Stimulated activated CD8-positive, alpha-beta memory T cell treated with anti-CD3 and anti-CD28 coated beads, Interleukin-4, amount 100 ng/mL, for 24 hours (primary cell): ENCODE data around the gene ULBP1.
"Not testable (repeated sequence)": the region's sequence is repeated elsewhere in the genome, so short reads cannot be mapped to it uniquely, and the experiment has no call there.

ENCODE experiments used
- DNase-seq: peaks from one replicate; pipeline ENCODE4 v3.0.0-alpha.2; 2020; ENCODE audit warnings: low read depth

The ULBP1 gene

DNA sequence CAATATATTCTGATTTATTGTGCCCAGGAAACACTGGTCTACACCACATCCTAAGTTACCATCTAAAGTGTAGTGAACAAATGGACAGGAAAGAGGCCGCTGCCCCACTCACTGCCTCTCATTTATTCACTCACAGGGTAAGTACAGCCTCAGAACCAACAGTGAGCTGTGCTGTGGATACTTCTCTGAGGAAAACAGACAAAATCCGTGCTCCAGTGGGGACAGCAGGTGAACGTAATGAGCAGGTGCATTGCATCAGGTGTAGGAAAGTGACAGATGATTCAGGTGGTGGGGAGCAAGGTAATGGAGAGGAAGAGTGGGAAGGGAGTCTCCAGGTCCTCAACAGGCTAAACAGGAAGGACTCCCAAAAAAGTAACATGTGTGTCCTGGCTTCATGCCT lies 30.3 kb upstream of the ULBP1 start:
- DNase-seq = no peak

DNA sequence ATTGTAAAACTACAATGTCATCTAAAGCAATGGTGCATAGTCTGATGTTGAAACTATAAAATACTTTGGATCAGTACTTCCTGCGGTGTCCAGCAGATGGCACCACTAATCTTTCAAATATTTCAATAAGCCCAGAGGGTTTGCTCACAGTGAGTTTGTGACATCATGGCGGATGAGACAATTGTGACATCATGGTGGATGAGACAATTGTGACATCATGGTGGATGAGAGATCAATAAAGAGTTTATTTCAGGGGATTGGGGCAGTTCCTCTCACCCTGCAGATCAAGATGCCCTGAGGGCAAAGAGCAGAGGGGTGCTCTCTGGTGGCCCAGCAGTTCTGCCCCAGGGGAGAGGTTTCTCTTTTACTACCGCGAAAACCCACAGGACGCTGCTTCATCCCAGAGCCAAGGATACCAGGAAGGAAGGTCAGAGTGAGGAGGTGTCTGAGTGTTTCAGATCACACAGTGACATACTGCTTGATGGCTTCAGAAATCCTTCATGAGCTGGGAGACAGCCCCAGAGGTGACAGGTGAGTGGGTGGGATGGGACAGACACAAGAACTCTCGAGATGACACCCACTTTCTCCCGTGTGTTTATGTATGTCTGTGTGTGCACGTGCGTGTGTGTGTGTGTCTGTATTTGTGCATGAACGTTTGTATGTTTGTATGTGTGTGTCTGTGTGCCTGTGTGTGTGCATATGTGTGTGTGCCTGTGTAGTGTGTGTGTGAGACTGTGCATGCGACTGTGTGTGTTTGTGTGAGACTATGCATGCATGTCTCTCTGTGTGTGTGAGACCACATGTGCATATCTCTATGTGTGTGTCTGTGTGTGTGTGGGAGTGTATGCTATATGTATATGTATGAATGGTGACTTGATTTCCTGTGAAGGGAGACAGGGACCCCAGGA lies 29.2 kb upstream of the ULBP1 start:
- DNase-seq = peak; percentile 33

DNA sequence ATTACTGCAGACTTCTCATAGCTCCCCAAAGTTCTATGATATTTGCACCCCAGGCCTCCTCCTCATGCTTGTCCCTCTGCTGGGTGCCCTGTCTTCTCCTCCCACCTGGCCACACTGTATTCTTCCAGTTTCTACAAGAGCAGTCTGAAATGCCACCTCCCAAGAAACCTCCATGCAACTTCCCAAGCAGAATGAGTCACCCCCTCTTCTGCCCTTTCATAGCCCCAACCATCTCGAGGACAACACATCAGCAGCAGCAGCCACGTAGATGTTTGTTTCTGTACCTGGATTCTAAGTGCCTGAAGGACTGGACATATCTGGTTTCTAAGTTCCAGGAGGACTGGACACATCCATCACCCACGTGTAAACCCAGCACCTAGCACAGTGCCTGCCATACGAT lies 28.5 kb upstream of the ULBP1 start:
- DNase-seq = no peak

DNA sequence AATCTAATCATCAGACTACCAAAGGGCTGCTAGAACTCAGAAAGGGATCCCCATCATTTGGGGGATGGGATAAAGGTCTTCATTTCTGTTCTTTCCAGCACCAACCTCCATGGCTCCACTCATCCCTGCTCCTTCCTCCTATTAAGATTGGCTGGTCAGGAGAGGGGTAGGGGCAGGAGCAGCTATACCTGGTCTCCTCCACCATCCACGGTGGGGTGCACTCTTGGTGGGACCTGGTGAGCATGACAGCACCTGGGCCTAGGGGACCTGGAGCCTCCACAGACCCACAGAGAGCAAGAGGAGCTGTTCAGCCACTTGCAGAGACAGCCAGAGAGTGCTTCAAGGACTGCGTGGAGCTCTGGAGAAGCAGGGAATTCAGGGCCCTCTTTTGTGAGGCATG lies 28.1 kb upstream of the ULBP1 start:
- no peak for DNase-seq

DNA sequence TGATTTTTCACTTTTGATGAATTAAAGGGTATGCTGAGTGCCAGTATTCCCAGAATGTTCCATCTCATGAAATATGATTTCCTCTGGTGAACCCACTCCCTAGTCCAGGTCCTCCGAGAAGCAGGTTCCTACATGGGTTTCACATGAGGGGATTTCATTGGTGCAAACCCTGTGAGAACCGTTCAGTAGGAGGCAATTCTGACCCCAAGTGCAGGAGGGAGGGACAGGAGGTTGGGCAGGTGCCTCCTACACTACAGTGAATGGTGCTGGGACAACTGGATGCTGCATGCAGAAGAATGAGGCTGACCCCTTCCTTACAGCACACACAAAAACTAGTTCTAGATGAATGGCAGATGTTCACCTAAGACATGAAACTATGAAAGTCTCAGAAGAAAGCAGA lies 27.0 kb upstream of the ULBP1 start:
- DNase-seq = no peak

DNA sequence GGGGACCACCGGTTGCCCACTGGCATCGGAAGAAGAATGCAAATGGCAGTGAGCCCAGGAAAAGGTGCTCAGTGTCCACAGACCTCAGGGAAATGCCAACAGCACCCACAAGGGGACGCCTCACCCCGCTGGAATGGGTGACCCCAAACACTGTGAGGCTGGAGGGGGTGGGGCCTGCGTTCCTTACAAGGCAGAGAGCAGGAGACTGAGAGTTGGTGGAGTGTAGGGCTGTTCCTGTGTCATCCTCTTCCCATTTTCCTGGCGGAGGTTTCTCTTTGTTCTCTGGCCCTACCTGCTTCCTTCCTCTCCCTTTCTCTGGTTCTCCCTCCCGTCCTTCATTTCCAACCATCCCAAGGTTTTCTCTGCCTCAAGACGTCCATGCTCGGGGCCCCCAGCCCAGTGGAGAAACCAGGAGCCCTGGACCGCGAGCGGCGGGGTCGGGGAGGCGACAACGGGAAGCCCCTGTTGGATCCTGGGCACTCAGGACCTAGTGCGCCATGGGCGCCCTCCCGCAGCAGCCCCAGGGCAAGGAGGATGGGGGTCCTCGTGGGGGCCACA lies 25.7 kb upstream of the ULBP1 start:
- not testable (repeated sequence) for DNase-seq

DNA sequence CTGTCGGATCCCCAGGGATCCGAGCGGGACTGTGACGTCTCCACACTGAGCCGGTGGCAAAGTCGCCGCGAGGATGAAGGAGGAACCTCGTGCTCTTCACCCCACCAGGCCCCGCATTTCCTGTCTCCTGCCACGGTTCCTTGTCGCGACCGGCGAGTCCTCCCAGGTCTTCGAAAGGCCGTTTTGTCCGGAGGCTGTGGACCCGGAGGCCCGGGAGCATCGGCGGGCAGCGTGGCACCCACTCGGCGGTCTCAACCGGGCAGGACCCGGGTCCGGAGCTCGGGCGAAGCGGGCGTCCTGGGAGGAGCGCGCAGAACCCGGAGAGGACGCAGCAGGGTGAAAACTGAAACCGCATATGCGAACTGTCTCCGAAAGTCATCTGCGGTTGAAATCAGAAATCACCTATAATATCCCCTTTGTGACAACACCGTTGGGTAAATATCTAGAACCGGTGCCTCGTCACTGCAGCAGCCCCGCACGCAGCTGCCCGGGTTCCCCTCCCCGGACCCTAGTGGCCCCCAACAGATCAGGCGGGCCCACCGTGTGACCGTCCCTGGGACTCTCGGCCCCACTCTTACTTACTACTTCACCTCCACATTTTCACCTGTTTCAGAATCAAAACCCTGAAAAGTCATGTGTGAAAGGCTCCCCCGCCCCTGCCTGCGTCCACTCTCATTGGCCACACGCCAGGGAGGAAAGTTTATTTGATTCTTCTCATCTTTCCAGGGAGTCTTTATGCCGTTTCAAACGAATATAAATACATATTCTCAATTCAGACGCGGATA lies 25.0 kb upstream of the ULBP1 start:
- no peak for DNase-seq

DNA sequence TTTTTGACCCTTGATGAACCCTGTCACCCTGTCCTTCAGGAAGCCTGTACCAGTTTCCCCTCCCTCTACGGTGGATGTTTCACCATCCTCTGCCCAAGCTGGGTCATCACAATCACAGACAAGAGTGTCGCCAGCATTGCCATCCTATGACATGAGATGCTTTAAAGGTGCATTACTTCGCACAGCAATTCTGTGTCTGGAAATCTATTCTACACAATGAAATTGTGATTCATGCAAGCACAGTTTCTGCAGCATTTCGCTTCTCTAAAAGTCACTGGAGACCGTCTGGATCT lies 24.4 kb upstream of the ULBP1 start:
- no peak for DNase-seq

DNA sequence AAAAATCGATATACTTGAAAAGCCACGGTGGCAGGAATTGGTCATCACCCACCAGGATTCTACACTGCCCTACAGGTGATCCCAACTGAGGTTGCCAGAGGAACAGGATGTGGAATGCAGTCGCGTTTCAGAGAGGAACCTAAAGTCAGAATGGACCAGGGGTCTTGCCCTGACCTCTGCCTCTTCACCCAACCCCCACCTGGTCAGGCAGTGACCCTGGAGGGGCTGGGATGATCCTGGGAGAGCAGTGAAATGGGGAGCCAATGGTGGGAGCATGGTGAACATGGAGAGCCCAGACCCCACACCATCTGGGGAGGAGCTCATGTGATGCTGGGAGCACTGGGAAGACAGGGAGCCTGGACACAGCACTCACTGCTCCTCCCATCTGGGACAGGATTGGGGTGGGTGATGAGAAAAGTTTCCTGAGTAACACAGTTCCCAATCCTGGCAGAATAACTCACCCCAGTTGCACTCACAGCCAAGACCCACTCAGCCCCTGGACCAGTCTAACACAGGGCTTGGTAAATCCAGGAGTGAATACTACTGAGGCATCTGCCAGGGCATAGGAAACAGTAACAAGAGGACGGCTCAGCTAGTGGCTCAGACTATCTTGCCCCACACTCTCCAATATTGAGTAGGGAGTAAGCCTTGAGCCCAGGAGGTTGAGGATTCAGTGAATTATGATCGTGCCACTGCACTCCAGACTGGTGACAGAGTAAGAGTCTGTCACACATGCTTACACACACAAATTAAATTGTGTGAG lies 23.7 kb upstream of the ULBP1 start:
- DNase-seq = no peak

DNA sequence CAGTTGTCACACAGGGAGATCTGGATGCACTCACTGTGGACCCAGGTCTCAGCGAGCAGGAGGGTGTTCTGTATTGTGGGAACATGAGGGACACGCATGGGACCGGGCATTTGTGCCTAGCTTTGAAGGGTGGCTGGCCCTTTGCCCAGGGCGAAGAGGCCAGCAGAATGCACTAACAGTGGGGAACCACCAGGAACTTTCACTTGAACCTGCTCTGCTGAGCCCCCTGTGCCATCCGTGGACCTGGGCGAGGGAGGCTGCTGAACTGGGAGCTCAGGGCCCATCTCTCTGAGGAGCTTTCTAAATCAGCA lies 23.1 kb upstream of the ULBP1 start:
- no peak for DNase-seq

DNA sequence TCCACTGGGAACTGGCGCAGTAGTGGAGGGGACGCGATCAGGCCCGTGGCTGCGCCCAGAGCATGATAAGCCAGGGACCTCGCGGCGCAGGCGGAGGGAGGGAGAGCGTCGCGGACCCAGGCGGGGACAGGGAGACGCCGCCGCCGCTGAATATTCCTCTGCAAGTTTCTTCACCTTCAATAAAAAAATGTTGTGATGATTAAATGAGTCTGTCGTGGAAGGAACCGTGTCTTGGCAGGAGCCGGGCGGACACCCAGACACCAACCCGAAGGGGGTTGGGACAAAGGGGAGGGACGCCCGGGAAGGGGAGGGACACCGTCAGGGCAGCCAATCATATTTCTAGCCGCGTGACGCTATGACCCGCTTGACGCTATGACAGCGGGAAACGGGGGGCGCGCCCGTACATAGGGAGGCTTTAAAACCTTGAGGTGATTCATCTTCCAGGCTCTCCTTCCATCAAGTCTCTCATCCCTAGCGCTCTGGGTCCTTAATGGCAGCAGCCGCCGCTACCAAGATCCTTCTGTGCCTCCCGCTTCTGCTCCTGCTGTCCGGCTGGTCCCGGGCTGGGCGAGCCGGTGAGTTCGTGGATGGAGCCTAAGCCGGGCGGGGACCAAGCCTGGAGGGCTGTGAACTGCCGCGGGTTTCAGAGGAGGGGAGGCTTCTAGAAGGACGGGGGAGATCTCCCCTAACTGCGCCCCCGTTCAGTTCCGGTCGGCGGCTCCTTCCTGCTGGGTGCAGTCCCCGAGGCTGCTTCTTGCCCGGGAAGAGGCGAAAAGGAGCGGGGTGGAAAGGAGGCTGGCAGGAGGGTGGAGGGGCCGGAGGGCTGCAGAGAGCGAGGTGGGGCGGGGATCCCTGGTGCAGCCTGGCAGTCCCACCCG lies 21.9 kb upstream of the ULBP1 start, which contains the start of gene ULBP2:
ULBP2 (plus strand) TSS at position 432 of the 878 bp plus-strand sequence; CDS start at position 491, 59 bp downstream.
- DNase-seq = peak; percentile 84

DNA sequence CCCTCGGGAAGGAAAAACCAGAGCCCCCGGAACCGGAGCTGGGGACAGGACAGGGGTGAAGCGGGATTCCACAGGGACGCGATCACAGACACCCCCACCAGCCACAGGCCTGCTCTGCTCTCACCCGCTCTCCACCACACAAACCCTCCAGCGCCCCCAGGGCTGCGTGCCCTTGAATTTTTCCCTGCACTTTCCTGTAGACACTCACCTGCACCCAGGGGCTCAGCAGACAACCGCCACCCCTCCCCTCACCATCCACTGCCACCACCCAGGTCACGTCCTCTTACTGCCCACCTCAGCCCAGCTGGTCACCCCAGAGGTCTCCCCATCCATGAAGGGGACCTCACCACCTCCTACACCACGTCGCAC lies 21.3 kb upstream of the ULBP1 start:
- no peak for DNase-seq

DNA sequence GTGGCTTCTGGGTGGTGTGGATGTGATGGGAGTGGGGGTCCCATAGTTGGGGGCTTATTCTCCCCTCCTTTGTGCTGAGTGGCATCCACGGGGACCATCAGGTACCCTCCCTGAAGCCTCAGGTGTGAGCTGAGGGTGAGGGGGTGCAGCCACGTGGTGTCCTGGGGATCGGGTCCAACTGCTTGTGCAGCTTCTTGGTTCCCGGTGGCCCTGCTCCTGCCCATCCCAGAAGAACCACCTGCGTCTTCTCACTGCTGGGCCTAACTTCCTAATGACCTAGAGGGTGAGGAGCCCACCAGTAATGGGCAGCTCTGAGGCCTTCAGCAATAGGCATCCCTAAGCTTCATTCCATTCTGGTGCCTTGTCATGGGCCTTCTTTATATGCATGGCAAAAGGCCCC lies 20.4 kb upstream of the ULBP1 start:
- DNase-seq = not testable (repeated sequence)

DNA sequence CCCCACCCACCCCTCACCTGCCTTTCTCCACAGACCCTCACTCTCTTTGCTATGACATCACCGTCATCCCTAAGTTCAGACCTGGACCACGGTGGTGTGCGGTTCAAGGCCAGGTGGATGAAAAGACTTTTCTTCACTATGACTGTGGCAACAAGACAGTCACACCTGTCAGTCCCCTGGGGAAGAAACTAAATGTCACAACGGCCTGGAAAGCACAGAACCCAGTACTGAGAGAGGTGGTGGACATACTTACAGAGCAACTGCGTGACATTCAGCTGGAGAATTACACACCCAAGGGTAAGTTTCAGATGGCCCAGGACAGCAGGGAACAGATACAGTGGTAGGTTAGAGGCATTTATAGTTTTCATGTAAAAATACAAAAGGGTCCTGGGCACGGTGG lies 18.5 kb upstream of the ULBP1 start:
- not testable (repeated sequence) for DNase-seq

DNA sequence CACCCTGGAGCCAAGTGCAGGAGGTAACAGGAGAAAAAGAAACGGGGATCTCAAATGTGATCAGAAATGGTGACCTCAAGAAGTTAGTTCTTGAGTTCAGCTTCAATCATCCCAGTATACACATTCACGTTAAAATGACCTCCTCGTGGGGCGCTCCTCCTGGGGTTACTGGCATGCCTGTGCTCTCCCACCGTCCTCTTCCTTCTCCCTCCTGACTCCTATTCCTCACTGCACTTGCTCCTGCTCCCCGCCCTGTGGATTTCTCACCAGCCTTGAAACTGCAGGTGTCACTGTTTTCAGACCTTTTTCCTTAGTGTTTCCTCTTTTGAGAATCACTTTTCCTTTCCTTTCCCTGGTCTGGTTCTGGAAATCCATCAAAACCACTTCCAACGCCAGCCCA lies 17.1 kb upstream of the ULBP1 start:
- DNase-seq = not testable (repeated sequence)

DNA sequence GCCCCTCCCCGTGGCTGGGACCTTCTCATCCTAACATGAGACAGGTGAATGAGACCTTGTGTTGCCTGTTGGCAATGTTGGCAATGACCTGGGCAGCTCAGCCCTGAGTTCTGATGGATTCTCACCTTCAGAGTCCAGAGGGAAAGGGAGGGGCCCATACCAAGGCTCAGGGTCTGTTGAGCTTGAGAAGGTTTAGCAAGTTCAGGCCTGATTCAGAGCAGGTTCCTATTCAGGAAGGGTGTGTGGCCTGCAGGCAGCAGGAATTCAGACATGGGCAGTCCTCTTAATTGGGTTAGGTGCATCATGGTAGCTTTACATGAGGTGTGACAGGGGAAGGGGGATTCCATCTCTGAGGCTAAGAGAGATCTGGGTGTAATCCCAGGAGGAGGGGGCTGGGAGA lies 16.2 kb upstream of the ULBP1 start:
- not testable (repeated sequence) for DNase-seq

DNA sequence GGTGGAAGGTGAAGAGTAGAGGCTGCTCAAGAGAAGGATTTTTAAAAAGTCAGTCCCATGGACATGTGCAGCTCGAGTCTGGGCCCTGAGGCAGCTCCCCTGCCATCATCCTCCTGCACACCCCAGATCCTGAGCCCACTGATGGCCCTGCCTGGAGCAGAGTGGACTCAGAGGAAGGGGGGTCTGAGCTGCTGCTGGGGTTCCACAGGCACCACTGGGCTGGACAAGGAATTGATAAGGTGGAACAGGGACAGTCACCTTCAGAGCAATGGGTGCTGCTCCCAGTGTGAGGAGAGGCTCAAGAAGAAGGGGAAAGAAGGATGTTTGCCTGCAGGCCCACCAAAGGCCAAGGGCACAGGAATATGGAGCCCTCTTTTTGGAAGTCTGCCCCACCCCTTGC lies 15.7 kb upstream of the ULBP1 start:
- no peak for DNase-seq

DNA sequence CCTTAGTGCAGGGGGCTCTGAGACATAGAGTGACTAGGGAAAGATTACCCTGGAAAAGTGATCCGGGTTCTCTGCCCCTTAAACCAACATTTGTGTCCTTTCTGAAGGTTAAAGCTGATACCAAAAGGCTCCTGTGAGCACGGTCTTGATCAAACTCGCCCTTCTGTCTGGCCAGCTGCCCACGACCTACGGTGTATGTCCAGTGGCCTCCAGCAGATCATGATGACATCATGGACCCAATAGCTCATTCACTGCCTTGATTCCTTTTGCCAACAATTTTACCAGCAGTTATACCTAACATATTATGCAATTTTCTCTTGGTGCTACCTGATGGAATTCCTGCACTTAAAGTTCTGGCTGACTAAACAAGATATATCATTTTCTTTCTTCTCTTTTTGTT lies 15.1 kb upstream of the ULBP1 start:
- no peak for DNase-seq

DNA sequence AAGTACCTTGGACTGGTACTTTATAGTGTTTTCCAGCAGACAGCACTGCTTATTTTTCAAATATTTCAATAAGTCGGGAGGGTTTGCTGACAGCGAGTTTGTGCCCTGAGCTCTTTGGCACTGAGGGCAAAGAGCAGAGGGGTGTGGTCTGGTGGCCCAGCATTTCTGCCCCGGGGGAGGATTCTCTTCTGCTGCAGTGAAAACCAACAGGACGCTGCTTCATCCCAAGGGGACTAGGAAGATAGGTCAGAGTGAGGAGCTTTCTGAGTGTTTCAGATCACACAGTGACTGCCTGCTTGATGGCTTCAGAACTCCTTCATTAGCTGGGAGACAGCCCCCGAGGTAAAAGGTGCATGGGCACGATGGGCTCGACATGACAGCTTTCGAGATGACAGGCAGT lies 13.3 kb upstream of the ULBP1 start:
- DNase-seq = no peak

DNA sequence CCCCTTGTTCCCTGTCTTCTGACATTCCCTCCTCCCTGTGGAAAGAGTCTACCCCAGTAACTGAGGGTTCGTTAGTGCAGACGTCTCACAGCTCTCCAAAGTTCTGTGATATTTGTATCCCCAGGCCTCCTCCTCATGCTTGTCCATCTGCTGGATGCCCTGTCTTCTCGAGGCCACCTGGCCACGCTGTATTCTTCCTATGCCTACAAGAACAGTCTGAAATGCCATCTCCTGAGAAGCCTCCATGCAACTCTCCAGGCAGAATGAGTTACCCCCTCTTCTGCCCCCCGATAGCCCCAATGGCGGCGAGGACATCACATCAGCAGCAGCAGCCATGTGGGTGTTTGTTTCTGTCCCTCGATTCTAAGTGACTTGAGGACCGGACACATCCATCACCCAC lies 12.6 kb upstream of the ULBP1 start:
- no peak for DNase-seq

DNA sequence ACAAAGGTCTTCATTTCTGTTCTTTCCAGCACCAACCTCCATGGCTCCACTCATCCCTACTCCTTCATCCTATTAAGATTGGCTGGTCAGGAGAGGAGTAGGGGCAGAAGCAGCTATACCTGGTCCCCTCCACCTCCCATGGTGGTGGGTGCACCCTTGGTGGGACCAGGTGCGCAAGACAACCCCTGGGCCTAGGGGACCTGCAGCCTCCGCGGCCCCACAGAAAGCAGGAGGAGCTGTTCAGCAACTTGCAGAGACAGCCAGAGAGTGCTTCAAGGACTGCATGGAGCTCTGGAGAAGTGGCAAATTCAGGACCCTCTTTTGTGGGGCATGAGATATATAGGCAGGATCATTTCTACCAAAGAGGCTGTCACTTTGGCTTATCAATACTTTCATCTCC lies 12.1 kb upstream of the ULBP1 start:
- DNase-seq = no peak

DNA sequence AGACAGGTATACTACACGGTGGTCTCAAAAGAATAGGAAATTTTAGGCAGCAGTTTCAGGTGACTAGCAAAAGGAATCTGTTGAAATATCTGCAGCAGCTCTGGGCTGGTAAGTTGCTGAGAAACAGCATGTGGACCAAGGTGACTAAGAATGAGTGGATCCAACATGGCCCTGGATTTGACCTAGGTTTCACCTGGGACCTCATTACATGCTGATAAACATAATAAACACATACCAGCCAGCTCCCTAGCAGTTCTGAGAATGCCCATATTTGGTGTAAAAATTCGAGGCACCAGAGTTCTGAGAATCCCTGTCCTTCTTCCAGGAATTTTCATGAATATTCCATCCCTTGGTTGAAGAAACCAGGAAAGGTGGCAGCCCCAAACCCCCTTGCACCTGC lies 10.4 kb upstream of the ULBP1 start:
- DNase-seq = not testable (repeated sequence)
